Muscle layer of colon (tissue), 2 donors: ENCODE measurements around the gene CMTM2.

Experiments used
- H3K27ac ChIP-seq: one replicate; pipeline ENCODE4 v1.7.0; 2013; ENCODE audit warnings: low read depth, mild to moderate bottlenecking, low read length, moderate library complexity
- H3K27me3 ChIP-seq, 2 donors: one replicate each; pipeline ENCODE4 v1.7.0; 2013; ENCODE audit warnings: low read length in 2 of 2, mild to moderate bottlenecking in 2 of 2; ENCODE audit not compliant: insufficient read depth in 2 of 2, control insufficient read depth in 1 of 2
- H3K36me3 ChIP-seq: one replicate; pipeline ENCODE4 v1.7.0; 2013; ENCODE audit warnings: mild to moderate bottlenecking, low read length; ENCODE audit not compliant: insufficient read depth
- H3K4me1 ChIP-seq: one replicate; pipeline ENCODE4 v1.7.0; 2013; ENCODE audit warnings: mild to moderate bottlenecking, low read length; ENCODE audit not compliant: insufficient read depth
- H3K4me3 ChIP-seq, 2 donors: one replicate each; pipeline ENCODE4 v1.7.0; 2013; ENCODE audit warnings: low read length in 2 of 2, low read depth in 1 of 2, mild to moderate bottlenecking in 1 of 2, moderate library complexity in 1 of 2
- H3K9ac ChIP-seq: one replicate; pipeline ENCODE4 v1.7.0; 2013; ENCODE audit warnings: low read length
- H3K9me3 ChIP-seq: one replicate; pipeline ENCODE4 v1.7.0; 2013; ENCODE audit warnings: mild to moderate bottlenecking, low read length
- donor health status: abdominal sarcoma.
- donor health status: Adenocarcinoma of cecum.

Gene CMTM2, protein sequence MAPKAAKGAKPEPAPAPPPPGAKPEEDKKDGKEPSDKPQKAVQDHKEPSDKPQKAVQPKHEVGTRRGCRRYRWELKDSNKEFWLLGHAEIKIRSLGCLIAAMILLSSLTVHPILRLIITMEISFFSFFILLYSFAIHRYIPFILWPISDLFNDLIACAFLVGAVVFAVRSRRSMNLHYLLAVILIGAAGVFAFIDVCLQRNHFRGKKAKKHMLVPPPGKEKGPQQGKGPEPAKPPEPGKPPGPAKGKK

GRCh38 chr16:66578651-66579531 is at the start of gene CMTM2:
Gene CMTM2 (plus strand): TSS chr16:66579463. CDS start chr16:66579608, 145 bp downstream.
- Histone ChIP-seq H3K4me3 (peak within 1 kb of the TSS in 1 of 2 donors; percentile 38), H3K9ac (no peak within 1 kb of the TSS), H3K36me3 (no peaks in the 10 kb centered on the region)

DNA sequence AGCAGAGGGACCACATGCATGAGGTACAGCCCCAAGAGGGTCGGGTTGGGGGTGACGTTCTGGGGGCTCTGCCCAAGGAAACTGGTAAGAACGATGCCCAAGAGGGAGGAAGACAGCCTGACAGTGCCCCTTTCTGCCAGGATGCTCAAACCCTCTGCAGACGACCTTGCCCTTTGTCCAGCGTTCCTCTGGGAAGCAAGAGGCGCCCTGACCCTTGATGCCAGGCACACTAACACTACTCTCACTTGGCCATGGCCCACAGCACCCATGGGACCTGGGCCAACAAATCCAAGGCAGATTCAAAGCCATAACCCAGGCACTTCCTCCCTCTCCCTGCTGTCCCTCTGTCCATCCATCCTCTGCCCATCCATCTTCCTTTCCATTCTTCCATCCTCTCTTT is 49.8 kb upstream of the CMTM2 start:
- H3K27ac ChIP-seq: no peak overlapping the region
- H3K9ac ChIP-seq: no peak overlapping the region
- no peak overlapping the region for H3K4me3 ChIP-seq
- H3K4me1 ChIP-seq: no peaks in the 10 kb centered on the region
- no peaks in the 10 kb centered on the region for H3K9me3 ChIP-seq
- peaks cover 55% of the 10 kb centered on the region for H3K36me3 ChIP-seq
- no peaks in the 10 kb centered on the region for H3K27me3 ChIP-seq

More at GRCh38 chr16:66578651-66579531, at the start of gene CMTM2:
- peaks cover 11% of the 10 kb centered on the region for H3K4me1 ChIP-seq
- H3K27me3 ChIP-seq: peaks cover 21 to 23% of the 10 kb centered on the region in 2 donors
- H3K9me3 ChIP-seq: no peaks in the 10 kb centered on the region
- H3K27ac ChIP-seq: no peak within 1 kb of the TSS

- Histone ChIP-seq H3K27ac (no peak overlapping the region), H3K9ac (no peak overlapping the region), H3K4me1 (no peaks in the 10 kb centered on the region), H3K36me3 (peaks cover 52% of the 10 kb centered on the region), H3K9me3 (no peaks in the 10 kb centered on the region), H3K4me3 (no peak overlapping the region), H3K27me3 (no peaks in the 10 kb centered on the region)
Observed at GRCh38 chr16:66534376-66534799, 44.9 kb upstream of the CMTM2 start.

- H3K27me3 ChIP-seq: no peaks in the 10 kb centered on the region
- H3K4me3 ChIP-seq: no peak overlapping the region
- H3K4me1 ChIP-seq: no peaks in the 10 kb centered on the region
- no peak overlapping the region for H3K27ac ChIP-seq
- H3K9me3 ChIP-seq: no peaks in the 10 kb centered on the region
- H3K9ac ChIP-seq: no peak overlapping the region
- peaks cover 34% of the 10 kb centered on the region for H3K36me3 ChIP-seq
Observed at GRCh38 chr16:66536525-66536924, 42.7 kb upstream of the CMTM2 start.

DNA sequence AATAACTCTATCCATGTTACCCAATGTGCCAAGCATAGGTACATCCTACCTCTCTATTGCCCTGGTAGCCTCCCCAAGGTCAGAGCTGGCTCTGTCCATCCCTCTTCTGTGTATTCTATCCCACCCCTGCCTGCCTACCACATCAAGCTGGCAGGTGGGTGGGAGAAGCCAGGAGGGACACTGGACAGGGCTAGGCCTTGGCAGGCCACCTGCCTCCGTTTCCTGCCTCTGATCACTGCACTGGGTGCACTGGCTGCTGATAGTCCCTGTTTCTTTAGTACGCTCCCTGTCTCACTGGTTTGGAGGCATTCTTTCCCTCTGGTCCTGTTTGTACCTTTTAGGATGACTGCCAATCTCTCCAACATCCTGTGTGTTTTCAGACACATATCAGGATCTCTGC is 42.0 kb upstream of the CMTM2 start:
- Histone ChIP-seq H3K36me3 (peaks cover 31% of the 10 kb centered on the region), H3K9me3 (no peaks in the 10 kb centered on the region), H3K9ac (no peak overlapping the region), H3K27ac (no peak overlapping the region), H3K27me3 (no peaks in the 10 kb centered on the region), H3K4me1 (no peaks in the 10 kb centered on the region), H3K4me3 (no peak overlapping the region)

GRCh38 chr16:66538910-66539309 is 40.4 kb upstream of the CMTM2 start:
- Histone ChIP-seq H3K36me3 (peaks cover 41% of the 10 kb centered on the region), H3K27me3 (no peaks in the 10 kb centered on the region), H3K9me3 (no peaks in the 10 kb centered on the region), H3K9ac (no peak overlapping the region), H3K4me3 (no peak overlapping the region), H3K27ac (no peak overlapping the region), H3K4me1 (no peaks in the 10 kb centered on the region)

DNA sequence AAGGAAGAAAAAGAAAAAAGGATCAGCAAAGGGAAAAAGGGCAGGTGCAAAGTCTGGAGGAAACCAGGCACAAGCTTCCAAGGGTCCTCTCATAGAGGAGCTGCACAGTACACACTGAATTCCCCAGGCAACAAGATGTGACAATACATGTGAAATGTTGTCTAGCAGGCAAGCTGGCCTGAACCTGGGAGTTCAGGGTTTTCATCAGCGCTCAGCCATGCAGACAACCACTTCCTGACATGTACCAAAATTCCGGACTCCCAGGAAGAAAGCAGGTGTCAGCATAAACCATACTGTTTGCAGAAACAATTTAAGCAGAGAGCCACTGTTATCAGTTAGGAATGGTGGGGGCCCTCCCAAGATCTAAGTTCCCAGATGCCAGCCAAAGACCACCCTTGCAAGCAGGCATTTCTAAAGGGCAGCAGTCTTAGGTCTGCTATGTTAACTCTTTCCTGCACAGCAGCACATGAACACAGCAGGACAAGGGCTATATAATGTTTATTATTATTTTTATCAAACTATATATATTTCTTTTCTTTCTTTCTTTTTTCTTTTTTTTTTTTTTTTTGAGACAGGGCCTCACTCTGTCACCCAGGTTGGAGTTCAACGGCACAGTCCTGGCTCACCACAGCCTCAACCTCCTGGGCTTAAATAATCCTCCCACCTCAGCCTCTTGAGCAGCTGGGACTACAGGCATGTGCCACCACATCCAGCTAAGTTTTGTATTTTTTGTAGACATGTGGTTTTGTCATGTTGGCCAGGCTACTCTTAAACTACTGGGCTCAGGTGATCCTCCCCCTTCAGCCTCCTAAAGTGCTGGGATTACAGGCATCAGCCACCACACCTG is 39.4 kb upstream of the CMTM2 start:
- peaks cover 45% of the 10 kb centered on the region for H3K36me3 ChIP-seq
- H3K27ac ChIP-seq: no peak overlapping the region
- no peaks in the 10 kb centered on the region for H3K4me1 ChIP-seq
- no peak overlapping the region for H3K4me3 ChIP-seq
- H3K9ac ChIP-seq: no peak overlapping the region
- H3K9me3 ChIP-seq: no peaks in the 10 kb centered on the region
- H3K27me3 ChIP-seq: no peaks in the 10 kb centered on the region

DNA sequence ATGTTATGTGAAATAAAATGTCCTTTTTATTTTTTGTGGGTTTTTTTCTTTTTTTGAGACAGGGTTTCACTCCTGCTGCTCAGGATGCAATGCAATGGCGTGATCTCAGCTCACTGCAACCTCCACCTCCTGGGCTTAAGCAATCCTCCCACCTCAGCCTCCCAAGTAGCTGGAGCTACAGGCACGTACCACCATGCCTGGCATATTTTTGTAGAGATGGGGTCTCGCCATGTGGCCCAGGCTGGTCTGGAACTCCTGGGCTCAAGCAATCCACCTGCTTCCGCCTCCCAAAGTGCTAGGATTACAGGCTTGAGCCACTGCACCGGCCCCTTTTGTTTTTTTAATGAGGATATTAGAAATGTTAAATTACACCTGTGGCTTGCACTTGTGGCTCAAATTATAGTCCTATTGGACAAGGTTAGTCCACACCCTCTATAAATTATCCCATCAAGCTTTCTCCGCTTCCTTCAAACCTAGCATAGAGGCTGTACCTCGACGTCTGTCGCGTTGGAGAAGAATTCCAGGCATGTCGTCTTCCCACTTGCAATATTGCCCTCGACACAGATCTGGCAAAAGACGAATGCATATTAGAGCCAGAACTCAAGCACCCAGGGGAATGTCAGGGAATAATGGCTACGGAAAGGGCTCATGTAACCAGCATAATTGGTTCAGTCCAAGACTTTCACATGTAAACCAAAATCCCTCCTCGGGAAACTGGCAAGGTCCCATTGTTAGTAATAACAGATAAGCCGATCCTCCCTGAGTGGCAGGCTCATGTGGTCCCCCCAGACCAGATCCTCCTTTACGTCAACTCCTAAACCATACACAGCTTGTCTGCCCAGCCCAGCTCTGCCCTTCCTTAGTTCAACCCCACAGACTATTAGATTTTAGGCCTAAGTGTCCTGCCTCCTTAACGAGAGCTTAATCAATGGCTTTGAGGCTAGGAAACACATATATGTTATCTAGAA is 37.6 kb upstream of the CMTM2 start:
- Histone ChIP-seq H3K27me3 (no peaks in the 10 kb centered on the region), H3K4me3 (no peak overlapping the region), H3K4me1 (no peaks in the 10 kb centered on the region), H3K9me3 (no peaks in the 10 kb centered on the region), H3K27ac (no peak overlapping the region), H3K9ac (no peak overlapping the region), H3K36me3 (peaks cover 30% of the 10 kb centered on the region)

DNA sequence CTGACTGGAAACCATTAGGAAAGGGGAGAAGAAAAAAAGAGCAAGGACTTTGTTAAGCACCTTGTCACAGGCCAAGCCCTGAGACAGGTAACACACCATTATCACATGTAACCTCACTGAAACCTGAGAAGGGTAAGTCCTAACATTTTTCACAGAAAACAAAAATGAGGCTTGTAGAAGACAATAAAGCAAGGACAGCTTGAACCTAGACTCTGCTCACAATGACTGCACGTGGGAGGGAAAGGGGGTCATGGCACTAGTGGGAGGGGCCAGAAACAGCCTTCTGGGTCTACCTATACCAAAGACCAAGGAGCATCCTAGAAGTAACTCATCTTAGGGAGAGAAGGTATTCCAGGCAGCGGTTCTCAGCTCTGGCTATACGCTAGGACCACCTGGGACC is 36.9 kb upstream of the CMTM2 start:
- peaks cover 27% of the 10 kb centered on the region for H3K36me3 ChIP-seq

GRCh38 chr16:66543541-66543940 is 35.7 kb upstream of the CMTM2 start:
- H3K27ac ChIP-seq: no peak overlapping the region
- H3K4me3 ChIP-seq: no peak overlapping the region
- H3K27me3 ChIP-seq: no peaks in the 10 kb centered on the region
- no peak overlapping the region for H3K9ac ChIP-seq
- peaks cover 11% of the 10 kb centered on the region for H3K4me1 ChIP-seq
- H3K9me3 ChIP-seq: no peaks in the 10 kb centered on the region
- H3K36me3 ChIP-seq: peaks cover 24% of the 10 kb centered on the region

More for the DNA sequence above, 36.9 kb upstream of the CMTM2 start:
- H3K4me3 ChIP-seq: no peak overlapping the region
- H3K27me3 ChIP-seq: no peaks in the 10 kb centered on the region
- no peak overlapping the region for H3K27ac ChIP-seq
- H3K9ac ChIP-seq: no peak overlapping the region
- H3K9me3 ChIP-seq: no peaks in the 10 kb centered on the region
- H3K4me1 ChIP-seq: peaks cover 4% of the 10 kb centered on the region
